ENCODE results near the gene PISD. TPM values are rescaled to one million over a fixed set of nuclear protein-coding genes. Genes with fewer than 3 reads are reported as not detected.
"Not testable (repeated sequence)": the region's sequence is repeated elsewhere in the genome, so short reads cannot be mapped to it uniquely, and the experiment has no call there.

Gene PISD
- 44.3 and 44.9 TPM in 2 replicates for total RNA-seq

- H3K4me1 Mint-ChIP-seq (ENCODE audit: low read depth) = peaks cover 21% of the 10 kb centered on the region
- peak within 1 kb of the TSS; percentile 94 for H3K27ac Mint-ChIP-seq
- no peaks in the 10 kb centered on the region for H3K9me3 Mint-ChIP-seq
- no peaks in the 10 kb centered on the region for H3K27me3 Mint-ChIP-seq (ENCODE audit: low read depth)
- no peaks in the 10 kb centered on the region for H3K36me3 Mint-ChIP-seq (ENCODE audit: low read depth)
- H3K4me3 Mint-ChIP-seq (ENCODE audit: low read depth) = peak within 1 kb of the TSS; percentile 95
- peak; percentile 95 for DNase-seq (ENCODE audit: low spot score)
- intact Hi-C loops (cut with micrococcal nuclease) = loop anchor here (1.0 to 10.0 kb wide), 3 partner anchors 90 to 282 kb away; partner anchors contain the start of genes DEPDC5, PRR14L and YWHAH
Measured at GRCh38 chr22:31661851-31662667, at the start of gene PISD. Gene PISD (minus strand): TSS chr22:31662215. CDS start chr22:31662208, 7 bp downstream.

DNA sequence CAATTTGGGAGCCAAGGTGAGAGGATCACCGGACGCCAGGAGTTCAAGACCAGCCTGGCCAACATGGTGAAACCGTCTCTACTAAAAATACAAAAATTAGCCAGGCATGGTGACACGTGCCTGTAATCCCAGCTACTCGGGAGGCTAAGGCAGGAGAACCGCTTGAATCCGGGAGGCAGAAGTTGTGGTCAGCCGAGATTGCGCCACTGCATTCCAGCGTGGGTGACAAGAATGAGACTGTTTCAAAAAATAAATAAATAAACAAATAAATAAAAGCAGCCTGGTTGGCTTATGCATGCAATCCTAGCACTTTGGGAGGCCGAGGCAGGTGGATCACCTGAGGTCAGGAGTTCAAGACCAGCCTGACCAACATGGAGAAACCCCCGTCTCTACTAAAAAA, 49.2 kb upstream of the PISD start:
- intact Hi-C loops (cut with micrococcal nuclease); DNase-seq (ENCODE audit: low spot score); H3K27me3 Mint-ChIP-seq (ENCODE audit: low read depth); H3K4me3 Mint-ChIP-seq (ENCODE audit: low read depth); H3K9me3 Mint-ChIP-seq; H3K4me1 Mint-ChIP-seq (ENCODE audit: low read depth); H3K27ac Mint-ChIP-seq: not testable (repeated sequence)
- peaks cover 56% of the 10 kb centered on the region for H3K36me3 Mint-ChIP-seq (ENCODE audit: low read depth)

DNA sequence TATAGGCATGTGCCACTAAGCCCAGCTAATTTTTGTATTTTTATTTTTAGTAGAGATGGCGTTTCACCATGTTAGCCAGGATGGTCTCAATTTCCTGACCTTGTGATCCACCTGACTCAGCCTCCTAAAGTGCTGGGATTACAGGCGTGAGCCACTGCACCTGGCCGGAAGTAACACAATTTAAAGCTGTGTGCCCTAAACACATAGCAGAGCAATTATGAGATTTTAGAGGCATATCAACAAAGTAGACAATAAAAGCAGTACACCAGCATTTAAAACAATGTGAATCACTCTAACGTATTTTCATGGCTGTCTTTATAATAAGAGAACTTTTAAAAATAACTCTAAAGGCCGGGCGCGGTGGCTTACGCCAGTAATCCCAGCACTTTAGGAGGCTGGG, 45.5 kb upstream of the PISD start:
- intact Hi-C loops (cut with micrococcal nuclease) = no loop called here
- H3K27me3 Mint-ChIP-seq (ENCODE audit: low read depth) = no peaks in the 10 kb centered on the region

GRCh38 chr22:31695423-31695822, 33.4 kb upstream of the PISD start:
- peaks cover 67% of the 10 kb centered on the region for H3K36me3 Mint-ChIP-seq (ENCODE audit: low read depth)
- intact Hi-C loops (cut with micrococcal nuclease) = no loop called here
- H3K27ac Mint-ChIP-seq = no peak overlapping the region
- no peaks in the 10 kb centered on the region for H3K27me3 Mint-ChIP-seq (ENCODE audit: low read depth)
- H3K4me1 Mint-ChIP-seq (ENCODE audit: low read depth) = peaks cover 30% of the 10 kb centered on the region
- H3K9me3 Mint-ChIP-seq = no peaks in the 10 kb centered on the region
- no peak overlapping the region for H3K4me3 Mint-ChIP-seq (ENCODE audit: low read depth)
- DNase-seq (ENCODE audit: low spot score) = no peak

More for the DNA sequence above, 45.5 kb upstream of the PISD start:
- H3K4me3 Mint-ChIP-seq (ENCODE audit: low read depth) = no peak overlapping the region
- peaks cover 42% of the 10 kb centered on the region for H3K36me3 Mint-ChIP-seq (ENCODE audit: low read depth)
- no peak for DNase-seq (ENCODE audit: low spot score)
- H3K4me1 Mint-ChIP-seq (ENCODE audit: low read depth) = no peaks in the 10 kb centered on the region
- H3K9me3 Mint-ChIP-seq = no peaks in the 10 kb centered on the region
- no peak overlapping the region for H3K27ac Mint-ChIP-seq

DNA sequence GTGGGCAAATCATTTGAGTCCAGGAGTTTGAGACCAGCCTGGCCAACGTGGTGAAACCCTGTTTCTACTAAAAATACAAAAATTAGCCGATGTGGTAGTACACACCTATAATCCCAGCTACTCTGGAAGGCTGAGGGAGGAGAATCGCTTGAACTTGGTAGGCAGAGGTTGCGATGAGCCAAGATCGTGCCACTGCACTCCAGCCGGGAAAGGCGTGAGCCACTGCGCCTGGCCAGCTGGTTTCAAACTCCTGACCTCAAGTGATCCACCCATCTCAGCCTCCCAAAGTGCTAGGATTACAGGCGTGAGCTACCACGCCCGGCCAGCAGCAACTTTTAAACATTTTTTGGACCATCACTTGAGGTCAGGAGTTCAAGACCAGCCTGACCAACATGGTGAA, 32.0 kb upstream of the PISD start:
- peaks cover 30% of the 10 kb centered on the region for H3K4me1 Mint-ChIP-seq (ENCODE audit: low read depth)
- H3K27me3 Mint-ChIP-seq (ENCODE audit: low read depth); H3K9me3 Mint-ChIP-seq; H3K4me3 Mint-ChIP-seq (ENCODE audit: low read depth); DNase-seq (ENCODE audit: low spot score); H3K27ac Mint-ChIP-seq: not testable (repeated sequence)
- intact Hi-C loops (cut with micrococcal nuclease) = loop anchor here (5.0 kb wide), 1 partner anchor 53 kb away; no protein-coding TSS in a partner anchor
- H3K36me3 Mint-ChIP-seq (ENCODE audit: low read depth) = peaks cover 66% of the 10 kb centered on the region

GRCh38 chr22:31692186-31692886, 30.3 kb upstream of the PISD start:
- peaks cover 30% of the 10 kb centered on the region for H3K4me1 Mint-ChIP-seq (ENCODE audit: low read depth)
- peak overlapping the region; percentile 74 for H3K27ac Mint-ChIP-seq
- peak; percentile 12 for DNase-seq (ENCODE audit: low spot score)
- H3K27me3 Mint-ChIP-seq (ENCODE audit: low read depth) = no peaks in the 10 kb centered on the region
- no peaks in the 10 kb centered on the region for H3K9me3 Mint-ChIP-seq
- intact Hi-C loops (cut with micrococcal nuclease) = loop anchor here (5.0 kb wide), 1 partner anchor 55 kb away; no protein-coding TSS in a partner anchor
- H3K4me3 Mint-ChIP-seq (ENCODE audit: low read depth) = peak overlapping the region; percentile 16
- H3K36me3 Mint-ChIP-seq (ENCODE audit: low read depth) = peaks cover 67% of the 10 kb centered on the region

GRCh38 chr22:31691408-31691807, 29.4 kb upstream of the PISD start:
- H3K27me3 Mint-ChIP-seq (ENCODE audit: low read depth) = no peaks in the 10 kb centered on the region
- no peak overlapping the region for H3K4me3 Mint-ChIP-seq (ENCODE audit: low read depth)
- no peak for DNase-seq (ENCODE audit: low spot score)
- no peak overlapping the region for H3K27ac Mint-ChIP-seq
- intact Hi-C loops (cut with micrococcal nuclease) = loop anchor here (5.0 kb wide), 1 partner anchor 56 kb away; no protein-coding TSS in a partner anchor
- H3K36me3 Mint-ChIP-seq (ENCODE audit: low read depth) = peaks cover 60% of the 10 kb centered on the region
- peaks cover 28% of the 10 kb centered on the region for H3K4me1 Mint-ChIP-seq (ENCODE audit: low read depth)
- H3K9me3 Mint-ChIP-seq = no peaks in the 10 kb centered on the region

GRCh38 chr22:31683181-31684105, 21.4 kb upstream of the PISD start:
- Mint-ChIP-seq H3K4me3 (ENCODE audit: low read depth) (no peak overlapping the region), H3K36me3 (ENCODE audit: low read depth) (peaks cover 50% of the 10 kb centered on the region), H3K4me1 (ENCODE audit: low read depth) (no peaks in the 10 kb centered on the region), H3K27ac (no peak overlapping the region), H3K27me3 (ENCODE audit: low read depth) (no peaks in the 10 kb centered on the region), H3K9me3 (no peaks in the 10 kb centered on the region)
- DNase-seq (ENCODE audit: low spot score) = no peak
- intact Hi-C loops (cut with micrococcal nuclease) = no loop called here

GRCh38 chr22:31682751-31683150, 20.7 kb upstream of the PISD start:
- Mint-ChIP-seq H3K27me3 (ENCODE audit: low read depth) (no peaks in the 10 kb centered on the region), H3K36me3 (ENCODE audit: low read depth) (peaks cover 44% of the 10 kb centered on the region), H3K27ac (no peak overlapping the region), H3K9me3 (no peaks in the 10 kb centered on the region), H3K4me1 (ENCODE audit: low read depth) (peaks cover 2% of the 10 kb centered on the region), H3K4me3 (ENCODE audit: low read depth) (no peak overlapping the region)
- intact Hi-C loops (cut with micrococcal nuclease) = no loop called here
- DNase-seq (ENCODE audit: low spot score) = no peak

DNA sequence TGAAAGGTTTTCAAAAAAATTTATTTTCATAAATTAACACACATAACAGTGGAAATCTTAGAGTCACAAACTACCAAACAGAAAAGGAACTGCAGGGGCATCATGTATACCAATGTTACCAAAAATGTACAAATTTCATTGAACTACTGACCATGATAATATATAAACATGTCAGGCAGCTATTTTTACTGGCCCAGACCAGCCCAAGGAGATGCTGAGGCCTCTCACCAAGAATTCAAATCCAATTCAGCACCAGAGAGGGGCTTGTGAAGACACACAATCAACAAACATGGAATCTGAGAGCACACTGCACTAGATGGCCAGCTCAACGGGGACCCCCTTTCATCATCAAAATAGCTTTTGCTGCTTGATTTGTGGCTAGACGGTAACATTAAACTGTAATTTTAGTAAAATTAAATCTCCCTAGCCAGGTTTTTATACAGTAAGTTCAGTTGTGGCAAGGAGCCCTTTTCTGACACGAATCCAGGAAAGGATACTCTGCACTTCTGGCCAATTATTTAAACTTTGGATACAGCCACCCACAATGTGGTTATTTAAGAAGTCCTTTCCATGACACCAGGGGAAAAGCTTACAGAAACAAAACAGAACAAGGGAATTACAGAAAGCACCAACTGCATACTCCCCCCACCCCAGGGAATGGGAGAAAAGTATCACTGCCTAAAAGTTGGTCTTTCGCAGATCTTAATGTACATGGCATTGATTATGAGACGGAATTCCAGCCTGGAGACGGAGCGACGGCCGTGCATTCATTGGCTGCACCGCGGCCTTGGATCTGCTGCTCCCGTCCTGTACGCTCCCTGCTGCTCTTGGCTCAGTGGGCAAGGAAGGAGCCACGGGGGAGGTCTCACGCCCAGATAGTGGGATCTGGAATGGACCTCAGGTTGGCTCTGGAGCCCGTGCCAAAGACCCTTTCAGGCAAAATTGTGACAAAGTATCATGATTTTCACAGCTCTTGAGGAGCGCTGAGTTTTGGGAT, 19.6 kb upstream of the PISD start:
- peaks cover 44% of the 10 kb centered on the region for H3K36me3 Mint-ChIP-seq (ENCODE audit: low read depth)
- no peaks in the 10 kb centered on the region for H3K27me3 Mint-ChIP-seq (ENCODE audit: low read depth)
- no peak for DNase-seq (ENCODE audit: low spot score)
- intact Hi-C loops (cut with micrococcal nuclease) = no loop called here
- no peaks in the 10 kb centered on the region for H3K9me3 Mint-ChIP-seq
- H3K4me3 Mint-ChIP-seq (ENCODE audit: low read depth) = no peak overlapping the region
- no peak overlapping the region for H3K27ac Mint-ChIP-seq
- peaks cover 5% of the 10 kb centered on the region for H3K4me1 Mint-ChIP-seq (ENCODE audit: low read depth)

GRCh38 chr22:31680861-31681341, 18.9 kb upstream of the PISD start:
- Mint-ChIP-seq H3K9me3 (no peaks in the 10 kb centered on the region), H3K4me1 (ENCODE audit: low read depth) (peaks cover 11% of the 10 kb centered on the region), H3K4me3 (ENCODE audit: low read depth) (no peak overlapping the region), H3K27me3 (ENCODE audit: low read depth) (no peaks in the 10 kb centered on the region), H3K36me3 (ENCODE audit: low read depth) (peaks cover 43% of the 10 kb centered on the region), H3K27ac (no peak overlapping the region)
- DNase-seq (ENCODE audit: low spot score) = no peak
- intact Hi-C loops (cut with micrococcal nuclease) = no loop called here

All from activated T-helper 2 cell treated with anti-CD3 and anti-CD28 coated beads, Interferon-gamma antibody, Interleukin-2, Interleukin-4, amounts not matched to agents 10 μg/mL and 5 μg/mL and 100 μg/mL, durations not matched to agents 14 hours and 24 hours and 36 hours (primary cell).